Spleen (tissue), 7 donors: Measurements from ENCODE around the gene MED9.

Experiments used
- POLR2A ChIP-seq, 3 donors: fragments of 450-650 bp; IDR thresholded peaks; one replicate each; pipeline ENCODE4 v1.5.1; 2017; ENCODE audit warnings: antibody characterized with exemption in 3 of 3, mild to moderate bottlenecking in 1 of 3
- POLR2AphosphoS5 ChIP-seq, 3 donors: sonication (generic); formaldehyde crosslinking; IDR thresholded peaks; one replicate each; pipeline ENCODE4 v1.5.1; 2017; ENCODE audit warnings: antibody characterized with exemption in 3 of 3
- TF ChIP-seq, protein P1 (sequence below), 11 experiments: fragments of 200-600 bp in 7 of 11; fragments of 450-650 bp in 4 of 11; sonication (generic) in 4 of 11; IDR thresholded peaks in 8 of 11; conservative IDR thresholded peaks in 3 of 11; 1 replicate in 7 of 11; 2 replicates in 4 of 11; pipeline versions ENCODE4 v1.4.0 to v1.8.0; 2016 to 2021; ENCODE audit warnings: antibody characterized with exemption in 11 of 11, inconsistent platforms in 4 of 11, mild to moderate bottlenecking in 1 of 11
- donor health status: DM: no; HTN: no; CAD: no; lungs with moderate emphysema.
- donor health status: DM: no; HTN: no; CAD: no.
- donor health status: DM: no; HTN: no; CAD: no.

DNA sequence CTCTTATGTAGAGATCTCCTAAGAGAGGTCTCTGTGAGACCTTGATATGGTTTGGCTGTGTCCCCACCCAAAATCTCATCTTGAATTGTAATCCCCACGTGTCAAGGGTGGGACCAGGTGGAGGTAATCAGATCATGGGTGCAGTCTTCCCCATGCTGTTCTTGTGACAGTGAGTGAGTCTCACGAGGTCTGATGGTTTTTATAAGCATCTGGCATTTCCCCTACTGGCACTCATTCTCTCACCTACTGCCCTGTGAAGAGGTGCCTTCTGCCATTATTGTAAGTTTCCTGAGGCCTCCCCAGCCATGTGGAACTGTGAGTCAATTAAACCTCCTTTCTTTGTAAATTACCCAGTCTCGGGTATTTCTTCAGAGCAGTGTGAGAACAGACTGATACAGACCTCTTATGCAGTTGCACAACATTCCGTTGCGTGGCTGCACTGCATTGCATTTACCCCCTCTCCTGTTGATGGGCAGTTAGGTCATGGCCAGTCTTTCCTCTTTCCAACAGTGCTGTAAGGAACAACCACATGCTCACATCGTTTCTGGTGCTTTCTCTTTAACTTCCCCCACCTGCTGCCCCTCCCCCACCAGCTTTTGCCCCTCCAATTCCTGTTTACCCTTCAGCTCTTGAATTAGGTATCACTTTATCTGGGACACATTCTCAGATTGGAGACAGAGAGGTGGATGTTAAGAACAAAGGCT is 43.6 kb upstream of the MED9 start:
- TF ChIP-seq, protein P1, sequence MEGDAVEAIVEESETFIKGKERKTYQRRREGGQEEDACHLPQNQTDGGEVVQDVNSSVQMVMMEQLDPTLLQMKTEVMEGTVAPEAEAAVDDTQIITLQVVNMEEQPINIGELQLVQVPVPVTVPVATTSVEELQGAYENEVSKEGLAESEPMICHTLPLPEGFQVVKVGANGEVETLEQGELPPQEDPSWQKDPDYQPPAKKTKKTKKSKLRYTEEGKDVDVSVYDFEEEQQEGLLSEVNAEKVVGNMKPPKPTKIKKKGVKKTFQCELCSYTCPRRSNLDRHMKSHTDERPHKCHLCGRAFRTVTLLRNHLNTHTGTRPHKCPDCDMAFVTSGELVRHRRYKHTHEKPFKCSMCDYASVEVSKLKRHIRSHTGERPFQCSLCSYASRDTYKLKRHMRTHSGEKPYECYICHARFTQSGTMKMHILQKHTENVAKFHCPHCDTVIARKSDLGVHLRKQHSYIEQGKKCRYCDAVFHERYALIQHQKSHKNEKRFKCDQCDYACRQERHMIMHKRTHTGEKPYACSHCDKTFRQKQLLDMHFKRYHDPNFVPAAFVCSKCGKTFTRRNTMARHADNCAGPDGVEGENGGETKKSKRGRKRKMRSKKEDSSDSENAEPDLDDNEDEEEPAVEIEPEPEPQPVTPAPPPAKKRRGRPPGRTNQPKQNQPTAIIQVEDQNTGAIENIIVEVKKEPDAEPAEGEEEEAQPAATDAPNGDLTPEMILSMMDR (IDR thresholded peaks at IDR 0.05 in 8 of 11, conservative IDR thresholded peaks at IDR 0.05 in 3 of 11): no peak
- TF ChIP-seq POLR2A (IDR thresholded peaks at IDR 0.05) (no peak), POLR2AphosphoS5 (IDR thresholded peaks at IDR 0.05) (no peak)
